ENCODE data around the gene TSC22D3. TPM values are rescaled to one million over a fixed set of nuclear protein-coding genes. Genes with fewer than 3 reads are reported as not detected.

TSC22D3 gene
- total and polyA plus RNA-seq, 4 donors: 117 to 447 (median 303) TPM

DNA sequence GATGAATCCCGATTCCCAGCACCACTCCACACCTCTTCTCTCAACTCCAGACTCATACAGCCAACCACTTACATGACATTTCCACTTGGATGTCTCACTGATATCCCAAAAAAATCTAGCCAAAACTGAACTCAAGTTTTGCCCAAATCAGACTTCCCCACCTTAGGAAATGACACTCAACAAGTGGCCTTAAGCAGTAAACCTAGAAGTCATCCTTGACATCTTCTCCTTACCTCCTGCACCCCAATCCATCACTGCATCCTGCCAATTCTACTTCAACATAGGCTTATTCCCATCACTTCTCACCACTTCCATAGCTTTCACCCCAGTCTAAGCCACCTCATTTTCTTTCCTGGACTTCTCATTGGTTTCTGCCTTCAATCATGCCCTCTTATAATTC, 108.2 kb downstream of the TSC22D3 start:
- Histone ChIP-seq H3K9me3 (ENCODE audit: control insufficient read depth in 4 of 4, insufficient read depth in 3 of 4, low read length in 3 of 4) (no peaks in the 10 kb centered on the region), H3K27ac (ENCODE audit: low read depth in 1 of 2, low read length in 1 of 2) (no peak overlapping the region), H3K27me3 (ENCODE audit: control insufficient read depth in 3 of 3, insufficient read depth in 3 of 3, low read length in 2 of 3) (no peaks in the 10 kb centered on the region), H3K4me3 (no peak overlapping the region), H3K9ac (ENCODE audit: insufficient read depth in 1 of 2, low read length in 2 of 2) (no peak overlapping the region), H3K4me1 (ENCODE audit: control insufficient read depth in 5 of 5, insufficient read depth in 5 of 5, low read length in 5 of 5) (peaks cover 0 to 3% (median 0%) of the 10 kb centered on the region in 5 donors), H3K36me3 (ENCODE audit: control insufficient read depth in 4 of 4, insufficient read depth in 4 of 4, low read length in 4 of 4) (no peaks in the 10 kb centered on the region)
- WGBS, 2 donors: 58 to 100% methylated on average over 1 of the region's 1 CpG
- TF ChIP-seq, protein P1, sequence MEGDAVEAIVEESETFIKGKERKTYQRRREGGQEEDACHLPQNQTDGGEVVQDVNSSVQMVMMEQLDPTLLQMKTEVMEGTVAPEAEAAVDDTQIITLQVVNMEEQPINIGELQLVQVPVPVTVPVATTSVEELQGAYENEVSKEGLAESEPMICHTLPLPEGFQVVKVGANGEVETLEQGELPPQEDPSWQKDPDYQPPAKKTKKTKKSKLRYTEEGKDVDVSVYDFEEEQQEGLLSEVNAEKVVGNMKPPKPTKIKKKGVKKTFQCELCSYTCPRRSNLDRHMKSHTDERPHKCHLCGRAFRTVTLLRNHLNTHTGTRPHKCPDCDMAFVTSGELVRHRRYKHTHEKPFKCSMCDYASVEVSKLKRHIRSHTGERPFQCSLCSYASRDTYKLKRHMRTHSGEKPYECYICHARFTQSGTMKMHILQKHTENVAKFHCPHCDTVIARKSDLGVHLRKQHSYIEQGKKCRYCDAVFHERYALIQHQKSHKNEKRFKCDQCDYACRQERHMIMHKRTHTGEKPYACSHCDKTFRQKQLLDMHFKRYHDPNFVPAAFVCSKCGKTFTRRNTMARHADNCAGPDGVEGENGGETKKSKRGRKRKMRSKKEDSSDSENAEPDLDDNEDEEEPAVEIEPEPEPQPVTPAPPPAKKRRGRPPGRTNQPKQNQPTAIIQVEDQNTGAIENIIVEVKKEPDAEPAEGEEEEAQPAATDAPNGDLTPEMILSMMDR (IDR thresholded peaks at IDR 0.05; ENCODE audit: control extremely low read depth, extremely low read depth): no peak
- DNase-seq (no peak), ATAC-seq (ENCODE audit: insufficient read depth, low FRiP score) (no peak)

DNA sequence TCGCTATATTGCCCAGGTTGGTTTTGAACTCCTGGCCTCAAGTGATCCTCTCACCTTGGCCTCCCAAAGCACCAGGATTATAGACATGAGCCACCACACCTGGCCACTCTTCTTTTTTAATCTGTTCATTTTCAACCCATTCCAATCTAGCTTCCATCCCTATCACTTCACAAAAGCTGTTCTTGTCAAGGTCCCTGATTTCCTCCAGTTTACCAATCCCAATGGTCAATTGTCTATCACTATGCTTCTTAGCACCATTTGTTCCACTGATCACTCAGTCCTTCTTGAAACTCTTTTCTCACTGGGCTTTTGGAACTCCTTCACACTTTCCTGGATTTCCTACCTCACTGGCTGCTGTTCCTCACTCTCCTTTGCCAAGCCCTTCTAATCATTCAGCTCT, 108.7 kb downstream of the TSC22D3 start:
- no peak for ATAC-seq (ENCODE audit: insufficient read depth, low FRiP score)

More for the DNA sequence above, 108.7 kb downstream of the TSC22D3 start:
- TF ChIP-seq, protein P1 (IDR thresholded peaks at IDR 0.05; ENCODE audit: control extremely low read depth, extremely low read depth): no peak
- DNase-seq: no peak
- H3K27me3 ChIP-seq (ENCODE audit: control insufficient read depth in 3 of 3, insufficient read depth in 3 of 3, low read length in 2 of 3): peaks cover 0 to 2% (median 0%) of the 10 kb centered on the region in 3 donors
- H3K36me3 ChIP-seq (ENCODE audit: control insufficient read depth in 4 of 4, insufficient read depth in 4 of 4, low read length in 4 of 4): no peaks in the 10 kb centered on the region
- peaks cover 0 to 3% (median 0%) of the 10 kb centered on the region in 5 donors for H3K4me1 ChIP-seq (ENCODE audit: control insufficient read depth in 5 of 5, insufficient read depth in 5 of 5, low read length in 5 of 5)
- H3K9me3 ChIP-seq (ENCODE audit: control insufficient read depth in 4 of 4, insufficient read depth in 3 of 4, low read length in 3 of 4): no peaks in the 10 kb centered on the region
- H3K4me3 ChIP-seq: no peak overlapping the region
- WGBS, 2 donors: 75 to 100% methylated on average over 1 of the region's 1 CpG
- H3K9ac ChIP-seq (ENCODE audit: insufficient read depth in 1 of 2, low read length in 2 of 2): no peak overlapping the region
- H3K27ac ChIP-seq (ENCODE audit: low read depth in 1 of 2, low read length in 1 of 2): no peak overlapping the region

Other genes with a start within 250 kb of the TSC22D3 start
- gene PRPS1, start 147.3 kb downstream of the TSC22D3 start, total RNA-seq: 10 to 100 TPM; 31.6 to 42.0 TPM
- gene PRPS1, start 147.3 kb downstream of the TSC22D3 start, polyA plus RNA-seq: 10 to 100 TPM; 11.7 to 34.4 TPM
- gene NCBP2L, start 1.9 kb upstream of the TSC22D3 start, total RNA-seq: under 1 TPM; 0.11 to 0.12 TPM
- gene NCBP2L, start 1.9 kb upstream of the TSC22D3 start, polyA plus RNA-seq: under 1 TPM; 0.03 to 0.08 TPM
- gene MID2, start 50.1 kb upstream of the TSC22D3 start, total RNA-seq: 10 to 100 TPM; 15.6 to 44.1 TPM
- 1 to 10 TPM; 2.4 to 5.2 TPM for gene MID2, start 50.1 kb upstream of the TSC22D3 start, polyA plus RNA-seq
- not detected for gene TEX13B, start 206.6 kb upstream of the TSC22D3 start, total RNA-seq
- not detected for gene TEX13B, start 206.6 kb upstream of the TSC22D3 start, polyA plus RNA-seq